IPS-18a (cell line): ENCODE measurements around the gene DHX57.
"Not testable (repeated sequence)": the region's sequence is repeated elsewhere in the genome, so short reads cannot be mapped to it uniquely, and the experiment has no call there.

Source experiments
- H3K27ac ChIP-seq: one replicate; pipeline ENCODE4 v1.5.1; 2013; ENCODE audit warnings: low read length
- H3K27me3 ChIP-seq: one replicate; pipeline ENCODE4 v1.6.1; 2013; ENCODE audit warnings: mild to moderate bottlenecking, low read length; ENCODE audit not compliant: control insufficient read depth, insufficient read depth
- H3K36me3 ChIP-seq: one replicate; pipeline ENCODE4 v1.6.1; 2013; ENCODE audit warnings: low read depth, low read length; ENCODE audit not compliant: control insufficient read depth
- H3K4me1 ChIP-seq: one replicate; pipeline ENCODE4 v1.6.1; 2013; ENCODE audit warnings: low read depth, low read length; ENCODE audit not compliant: control insufficient read depth
- H3K4me3 ChIP-seq: one replicate; pipeline ENCODE4 v1.5.1; 2013; ENCODE audit warnings: low read length
- H3K9ac ChIP-seq: one replicate; pipeline ENCODE4 v1.6.1; 2013; ENCODE audit warnings: mild to moderate bottlenecking, low read length, moderate library complexity
- H3K9me3 ChIP-seq: one replicate; pipeline ENCODE4 v1.6.1; 2013; ENCODE audit warnings: low read depth, low read length; ENCODE audit not compliant: control insufficient read depth

DHX57 gene

GRCh38 chr2:38862476-38862875 lies 13.3 kb downstream of the DHX57 start:
- H3K36me3 ChIP-seq = peaks cover 46% of the 10 kb centered on the region
- H3K27me3 ChIP-seq = no peaks in the 10 kb centered on the region
- H3K27ac ChIP-seq = no peak overlapping the region
- no peak overlapping the region for H3K4me3 ChIP-seq
- no peaks in the 10 kb centered on the region for H3K4me1 ChIP-seq
- no peak overlapping the region for H3K9ac ChIP-seq
- no peaks in the 10 kb centered on the region for H3K9me3 ChIP-seq

- Histone ChIP-seq H3K9me3 (no peaks in the 10 kb centered on the region), H3K27ac (no peak overlapping the region), H3K27me3 (no peaks in the 10 kb centered on the region), H3K9ac (no peak overlapping the region), H3K4me3 (no peak overlapping the region), H3K36me3 (peaks cover 63% of the 10 kb centered on the region), H3K4me1 (no peaks in the 10 kb centered on the region)
Observed at GRCh38 chr2:38856165-38856564, 19.6 kb downstream of the DHX57 start.

GRCh38 chr2:38850045-38850444 lies 25.7 kb downstream of the DHX57 start:
- H3K4me1 ChIP-seq = no peaks in the 10 kb centered on the region
- no peak overlapping the region for H3K27ac ChIP-seq
- H3K27me3 ChIP-seq = no peaks in the 10 kb centered on the region
- H3K9ac ChIP-seq = no peak overlapping the region
- no peaks in the 10 kb centered on the region for H3K9me3 ChIP-seq
- no peak overlapping the region for H3K4me3 ChIP-seq
- peaks cover 20% of the 10 kb centered on the region for H3K36me3 ChIP-seq

GRCh38 chr2:38836791-38837190 lies 38.9 kb downstream of the DHX57 start:
- Histone ChIP-seq H3K9me3 (no peaks in the 10 kb centered on the region), H3K36me3 (peaks cover 20% of the 10 kb centered on the region), H3K27me3 (no peaks in the 10 kb centered on the region), H3K4me3 (no peak overlapping the region), H3K4me1 (no peaks in the 10 kb centered on the region), H3K9ac (no peak overlapping the region), H3K27ac (no peak overlapping the region)

- H3K27ac ChIP-seq = no peak overlapping the region
- no peaks in the 10 kb centered on the region for H3K4me1 ChIP-seq
- no peak overlapping the region for H3K9ac ChIP-seq
- H3K27me3 ChIP-seq = no peaks in the 10 kb centered on the region
- no peaks in the 10 kb centered on the region for H3K9me3 ChIP-seq
- H3K36me3 ChIP-seq = peaks cover 20% of the 10 kb centered on the region
- no peak overlapping the region for H3K4me3 ChIP-seq
Observed at GRCh38 chr2:38835990-38836389, 39.7 kb downstream of the DHX57 start.

GRCh38 chr2:38835015-38835601 lies 40.6 kb downstream of the DHX57 start:
- Histone ChIP-seq H3K27ac (no peak overlapping the region), H3K9ac (no peak overlapping the region), H3K4me3 (no peak overlapping the region), H3K27me3 (no peaks in the 10 kb centered on the region), H3K36me3 (peaks cover 20% of the 10 kb centered on the region), H3K4me1 (no peaks in the 10 kb centered on the region), H3K9me3 (no peaks in the 10 kb centered on the region)

- Histone ChIP-seq H3K9me3 (no peaks in the 10 kb centered on the region), H3K27me3 (no peaks in the 10 kb centered on the region), H3K27ac (no peak overlapping the region), H3K9ac (no peak overlapping the region), H3K4me3 (no peak overlapping the region), H3K36me3 (peaks cover 13% of the 10 kb centered on the region), H3K4me1 (no peaks in the 10 kb centered on the region)
Observed at GRCh38 chr2:38830526-38831159, 45.1 kb downstream of the DHX57 start.

GRCh38 chr2:38829971-38830370 lies 45.8 kb downstream of the DHX57 start:
- H3K4me3 ChIP-seq = no peak overlapping the region
- H3K36me3 ChIP-seq = peaks cover 17% of the 10 kb centered on the region
- H3K9me3 ChIP-seq = no peaks in the 10 kb centered on the region
- H3K27ac ChIP-seq = no peak overlapping the region
- no peaks in the 10 kb centered on the region for H3K4me1 ChIP-seq
- no peak overlapping the region for H3K9ac ChIP-seq
- no peaks in the 10 kb centered on the region for H3K27me3 ChIP-seq

GRCh38 chr2:38828460-38828859 lies 47.3 kb downstream of the DHX57 start:
- no peaks in the 10 kb centered on the region for H3K9me3 ChIP-seq
- peaks cover 18% of the 10 kb centered on the region for H3K36me3 ChIP-seq
- no peaks in the 10 kb centered on the region for H3K27me3 ChIP-seq
- H3K4me1 ChIP-seq = no peaks in the 10 kb centered on the region
- no peak overlapping the region for H3K27ac ChIP-seq
- no peak overlapping the region for H3K9ac ChIP-seq
- H3K4me3 ChIP-seq = no peak overlapping the region

- H3K27ac ChIP-seq, H3K27me3 ChIP-seq, H3K9me3 ChIP-seq, H3K9ac ChIP-seq, H3K4me3 ChIP-seq, H3K4me1 ChIP-seq: not testable (repeated sequence)
- peaks cover 23% of the 10 kb centered on the region for H3K36me3 ChIP-seq
Observed at GRCh38 chr2:38827539-38828145, 48.1 kb downstream of the DHX57 start.

- H3K27me3 ChIP-seq = no peaks in the 10 kb centered on the region
- H3K4me3 ChIP-seq = no peak overlapping the region
- no peaks in the 10 kb centered on the region for H3K4me1 ChIP-seq
- H3K36me3 ChIP-seq = peaks cover 26% of the 10 kb centered on the region
- no peak overlapping the region for H3K27ac ChIP-seq
- H3K9me3 ChIP-seq = no peaks in the 10 kb centered on the region
- H3K9ac ChIP-seq = no peak overlapping the region
Observed at GRCh38 chr2:38825956-38826355, 49.8 kb downstream of the DHX57 start.

- no peaks in the 10 kb centered on the region for H3K9me3 ChIP-seq
- H3K36me3 ChIP-seq = peaks cover 26% of the 10 kb centered on the region
Observed at GRCh38 chr2:38824906-38825305, 50.8 kb downstream of the DHX57 start.

More at GRCh38 chr2:38824906-38825305, 50.8 kb downstream of the DHX57 start:
- Histone ChIP-seq H3K4me1 (no peaks in the 10 kb centered on the region), H3K9ac (no peak overlapping the region), H3K4me3 (no peak overlapping the region), H3K27ac (no peak overlapping the region), H3K27me3 (no peaks in the 10 kb centered on the region)
